ENCODE results near the gene TMUB2. TPM values are rescaled to one million over a fixed set of nuclear protein-coding genes. Genes with fewer than 3 reads are reported as not detected.

TMUB2 gene
- total RNA-seq, 5 donors from 2014 or later (not counting 1 experiment from before 2014, with no cell fraction given) = 42.0 to 46.6 (median 43.0) TPM

DNA sequence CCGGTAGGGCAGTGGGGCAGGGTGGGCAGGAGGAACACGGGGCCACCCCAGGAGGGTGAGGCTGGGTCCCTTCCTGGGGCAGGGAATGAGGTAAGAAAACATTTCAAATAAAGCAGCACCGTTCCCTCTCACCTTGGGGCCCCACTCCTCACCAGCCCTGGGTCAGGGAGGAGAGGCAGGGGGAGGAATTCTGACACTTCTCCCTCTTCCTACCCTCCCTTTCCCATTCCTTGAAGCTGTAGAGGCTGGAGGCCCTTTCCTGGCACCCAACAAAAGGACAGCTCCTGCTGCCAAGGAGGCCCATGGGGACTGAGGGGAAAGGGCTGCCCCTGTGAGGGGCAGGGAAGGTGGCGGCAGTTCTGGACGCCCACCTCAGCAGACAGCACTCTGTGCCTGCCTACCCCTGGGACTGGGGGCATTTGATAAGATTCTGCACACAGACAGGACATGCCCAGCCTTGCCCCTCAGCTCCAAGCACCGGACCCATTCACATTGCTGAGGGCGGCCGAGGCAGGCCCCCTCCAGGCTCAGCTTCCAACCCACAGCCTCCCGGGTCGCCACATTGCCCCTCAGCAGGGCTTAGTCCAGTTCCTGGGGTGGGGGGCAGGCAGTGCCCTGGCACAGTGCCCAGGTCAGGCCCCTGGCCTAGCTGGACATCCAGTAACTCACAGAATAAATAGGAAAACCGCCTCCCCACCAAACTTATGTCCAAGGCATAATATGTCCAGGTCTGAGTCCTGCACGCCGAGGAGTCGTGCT, 6.7 kb downstream of the TMUB2 start:
- no peaks in the 10 kb centered on the region for H3K9me3 ChIP-seq
- ATAC-seq (replicated peaks in 1 of 4) (no peak), DNase-seq (no peak)
- 96% methylated on average over 8 of the region's 14 CpGs for whole genome bisulfite sequencing (ENCODE audit: insufficient coverage)
- Mint-ChIP-seq H3K9me3 (no peaks in the 10 kb centered on the region), H3K4me1 (peaks cover 16 to 28% (median 28%) of the 10 kb centered on the region in 3 donors), H3K27ac (no peak overlapping the region), H3K27me3 (no peaks in the 10 kb centered on the region), H3K4me3 (no peak overlapping the region), H3K36me3 (peaks cover 34% of the 10 kb centered on the region)
- ChIA-PET POLR2A (no interaction called here), CTCF (no interaction called here)
- peaks cover 17 to 68% of the 10 kb centered on the region in 2 donors for H3K36me3 ChIP-seq (ENCODE audit: control insufficient read depth in 2 of 2, extremely low read depth in 1 of 2, insufficient read depth in 1 of 2, low read length in 1 of 2)
- no peaks in the 10 kb centered on the region for H3K27me3 ChIP-seq (replicated peaks in 1 of 2; ENCODE audit: control insufficient read depth in 2 of 2, extremely low read depth in 1 of 2, insufficient read depth in 2 of 2, low read length in 1 of 2)
- no peak overlapping the region for H3K27ac ChIP-seq (ENCODE audit: low read length)
- H3K4me3 ChIP-seq (ENCODE audit: control insufficient read depth in 1 of 2, extremely low read depth in 1 of 2, low read length in 1 of 2) = no peak overlapping the region
- H3K4me1 ChIP-seq (ENCODE audit: control insufficient read depth in 1 of 2, extremely low read depth in 1 of 2, insufficient read depth in 2 of 2, low read length in 2 of 2) = peaks cover 8 to 20% of the 10 kb centered on the region in 2 experiments

DNA sequence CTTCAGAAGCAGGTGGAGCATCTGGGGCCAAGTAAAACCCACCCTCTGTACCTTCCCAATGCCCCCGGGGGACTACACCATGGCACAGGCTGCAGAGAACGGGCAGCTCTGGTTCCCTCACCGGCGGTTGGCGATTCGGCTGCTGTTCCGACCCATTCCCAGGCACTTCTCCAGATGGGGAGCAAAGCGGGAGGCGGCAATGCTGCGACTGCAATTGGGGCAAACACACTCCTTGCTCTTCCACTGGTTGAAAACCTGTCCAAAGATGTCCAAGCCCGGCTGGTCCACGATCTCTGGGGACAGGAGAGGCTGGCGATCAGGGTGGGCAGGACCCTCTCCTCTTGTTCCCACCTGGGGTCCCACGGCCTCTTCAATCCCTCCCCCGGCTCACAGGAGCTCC, 10.3 kb downstream of the TMUB2 start:
- Histone ChIP-seq H3K27ac (ENCODE audit: low read length) (no peak overlapping the region), H3K4me1 (ENCODE audit: control insufficient read depth in 1 of 2, extremely low read depth in 1 of 2, insufficient read depth in 2 of 2, low read length in 2 of 2) (peaks cover 12 to 33% of the 10 kb centered on the region in 2 experiments), H3K36me3 (ENCODE audit: control insufficient read depth in 2 of 2, extremely low read depth in 1 of 2, insufficient read depth in 1 of 2, low read length in 1 of 2) (peaks cover 12 to 49% of the 10 kb centered on the region in 2 donors), H3K9me3 (no peaks in the 10 kb centered on the region), H3K4me3 (ENCODE audit: control insufficient read depth in 1 of 2, extremely low read depth in 1 of 2, low read length in 1 of 2) (peak overlapping the region in 1 of 2 donors; percentile 3), H3K27me3 (replicated peaks in 1 of 2; ENCODE audit: control insufficient read depth in 2 of 2, extremely low read depth in 1 of 2, insufficient read depth in 2 of 2, low read length in 1 of 2) (no peaks in the 10 kb centered on the region)
- Mint-ChIP-seq H3K27me3 (no peaks in the 10 kb centered on the region), H3K9me3 (no peaks in the 10 kb centered on the region), H3K27ac (peak overlapping the region in 1 of 2 donors; percentile 95), H3K4me1 (peaks cover 21 to 34% (median 29%) of the 10 kb centered on the region in 3 donors), H3K4me3 (peak overlapping the region in 1 of 3 donors; percentile 84), H3K36me3 (peaks cover 20% of the 10 kb centered on the region)
- ATAC-seq (replicated peaks in 1 of 4) = no peak
- 96% methylated on average over 15 of the region's 15 CpGs for WGBS (ENCODE audit: insufficient coverage)
- ChIA-PET POLR2A (no interaction called here), CTCF (no interaction called here)
- no peak for DNase-seq

DNA sequence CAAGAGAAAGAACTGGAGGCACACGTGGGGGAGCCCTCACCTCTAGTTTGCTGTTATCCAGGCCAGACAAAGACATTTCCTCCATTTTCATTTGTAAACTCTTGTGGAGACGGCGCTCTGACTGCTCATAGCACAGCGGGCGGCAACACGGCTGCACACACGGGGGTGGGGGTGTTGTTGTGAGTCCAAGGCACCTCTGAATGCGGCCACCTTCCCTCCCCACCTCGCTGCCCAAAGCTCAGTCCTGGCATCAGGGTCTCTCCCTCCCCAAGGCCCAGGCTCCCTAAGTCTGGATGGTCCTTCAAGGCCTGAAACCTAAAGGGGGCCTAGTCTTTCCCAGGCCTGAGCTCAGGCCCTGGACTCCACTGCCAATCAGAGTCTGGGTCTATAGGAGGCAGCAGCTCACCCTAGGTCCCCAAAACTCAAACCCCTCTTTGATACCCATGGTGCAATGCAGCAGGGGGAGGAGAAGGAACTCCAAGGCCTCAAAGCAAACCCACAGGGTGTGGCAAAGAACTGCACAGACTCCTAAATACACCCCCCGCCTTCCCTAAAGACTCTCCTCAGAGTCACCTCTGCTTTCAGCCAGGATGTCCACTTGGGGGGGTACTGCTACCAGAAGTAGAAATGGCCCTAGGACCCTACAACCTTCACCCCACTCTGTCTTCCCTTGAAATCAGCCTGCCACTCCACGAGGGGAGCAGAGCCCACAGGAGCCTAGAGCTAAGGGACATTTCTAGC, 11.4 kb downstream of the TMUB2 start:
- Histone ChIP-seq H3K4me3 (ENCODE audit: control insufficient read depth in 1 of 2, extremely low read depth in 1 of 2, low read length in 1 of 2) (peak overlapping the region; percentile 84 to 86), H3K4me1 (ENCODE audit: control insufficient read depth in 1 of 2, extremely low read depth in 1 of 2, insufficient read depth in 2 of 2, low read length in 2 of 2) (peaks cover 13 to 35% of the 10 kb centered on the region in 2 experiments), H3K27ac (ENCODE audit: low read length) (peak overlapping the region; percentile 67), H3K9me3 (no peaks in the 10 kb centered on the region), H3K36me3 (ENCODE audit: control insufficient read depth in 2 of 2, extremely low read depth in 1 of 2, insufficient read depth in 1 of 2, low read length in 1 of 2) (peaks cover 7 to 41% of the 10 kb centered on the region in 2 donors), H3K27me3 (replicated peaks in 1 of 2; ENCODE audit: control insufficient read depth in 2 of 2, extremely low read depth in 1 of 2, insufficient read depth in 2 of 2, low read length in 1 of 2) (no peaks in the 10 kb centered on the region)
- peak overlapping the region; percentile 83 to 88 (median 84) for H3K4me3 Mint-ChIP-seq
- peaks cover 26 to 41% (median 34%) of the 10 kb centered on the region in 3 donors for H3K4me1 Mint-ChIP-seq
- no peaks in the 10 kb centered on the region for H3K9me3 Mint-ChIP-seq
- ChIA-PET POLR2A (interaction anchor here in 1 of 2 donors (0.5 to 1.0 kb wide), 3 partner anchors 9 to 237 kb away, joined by 3 to 4 read pairs (median 4); partner anchors contain the start of gene TMUB2), CTCF (interaction anchor here (0.5 to 1.3 kb wide), 4 partner anchors 11 to 24 kb away, joined by 3 to 5 read pairs (median 4); partner anchors contain the start of gene TMUB2 (in 1 of the 2))
- WGBS (ENCODE audit: insufficient coverage) = 0% methylated on average over 1 of the region's 11 CpGs
- ATAC-seq (replicated peaks in 1 of 4) (peak in 3 of 4 experiments; percentile 21 to 24 (median 23)), DNase-seq (peak in 25 of 35 experiments; percentile 25 to 73 (median 43))
- H3K36me3 Mint-ChIP-seq = peaks cover 20% of the 10 kb centered on the region
- no peaks in the 10 kb centered on the region for H3K27me3 Mint-ChIP-seq
- H3K27ac Mint-ChIP-seq = peak overlapping the region; percentile 89 to 95

DNA sequence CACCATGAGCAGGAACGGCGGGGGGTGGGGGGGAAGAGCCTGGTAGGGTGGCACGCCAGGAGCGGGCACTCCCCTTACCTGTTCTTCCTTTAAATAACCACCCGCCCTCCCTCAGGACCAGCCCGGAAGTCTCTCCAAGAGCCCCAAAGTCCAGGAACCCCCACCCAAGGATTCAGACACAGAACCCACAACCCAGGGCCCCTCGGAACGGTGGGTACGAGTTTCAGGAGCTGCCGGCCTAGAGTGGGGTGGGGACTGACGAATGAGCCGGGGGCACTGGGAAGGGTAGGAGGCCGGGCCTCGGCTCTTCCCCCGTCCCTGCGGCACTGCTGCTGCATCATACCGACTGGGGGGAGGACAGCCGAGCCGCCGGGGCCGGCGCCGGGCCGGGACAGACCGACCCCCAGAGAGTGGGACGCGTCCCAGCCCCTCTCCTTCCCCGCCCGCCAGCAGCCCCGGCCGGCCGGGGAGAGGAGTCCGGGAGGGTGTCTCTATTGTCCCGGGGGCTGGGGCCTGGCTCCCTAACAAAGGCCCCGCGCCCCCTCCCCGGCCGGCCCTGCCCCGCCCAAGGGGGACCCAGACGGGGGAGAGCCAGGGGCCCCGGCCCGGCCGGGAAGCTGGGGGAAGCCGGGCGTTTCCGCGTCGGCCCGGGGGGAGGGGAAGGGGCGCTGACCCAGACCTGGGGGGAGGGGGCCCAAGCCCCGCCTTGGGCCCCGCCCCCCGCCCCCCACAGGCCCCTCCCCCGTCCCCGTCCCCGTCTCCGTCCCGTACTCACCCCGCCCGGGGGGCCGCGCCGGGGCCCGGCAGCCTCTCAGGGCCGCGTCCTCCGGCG, 12.2 kb downstream of the TMUB2 start:
- Mint-ChIP-seq H3K4me1 (peaks cover 33 to 49% (median 41%) of the 10 kb centered on the region in 3 donors), H3K27ac (peak overlapping the region; percentile 89 to 95), H3K36me3 (peaks cover 18% of the 10 kb centered on the region), H3K27me3 (no peaks in the 10 kb centered on the region), H3K4me3 (peak overlapping the region; percentile 83 to 88 (median 84)), H3K9me3 (no peaks in the 10 kb centered on the region)
- under 1% methylated on average over 35 of the region's 68 CpGs for WGBS (ENCODE audit: insufficient coverage)
- H3K9me3 ChIP-seq = no peaks in the 10 kb centered on the region
- CTCF ChIA-PET = interaction anchor here (0.5 to 1.3 kb wide), 4 partner anchors 11 to 23 kb away, joined by 3 to 5 read pairs (median 4); partner anchors contain the start of gene TMUB2 (in 1 of the 2)
- ATAC-seq (replicated peaks in 1 of 4) (peak; percentile 22 to 33 (median 27)), DNase-seq (peak in 28 of 35 experiments; percentile 19 to 63 (median 44))
- peaks cover 18 to 42% of the 10 kb centered on the region in 2 experiments for H3K4me1 ChIP-seq (ENCODE audit: control insufficient read depth in 1 of 2, extremely low read depth in 1 of 2, insufficient read depth in 2 of 2, low read length in 2 of 2)
- peak overlapping the region; percentile 67 for H3K27ac ChIP-seq (ENCODE audit: low read length)
- POLR2A ChIA-PET = interaction anchor here (0.6 to 1.0 kb wide), 3 partner anchors 10 to 122 kb away, joined by 3 to 4 read pairs (median 3); partner anchors contain the start of gene TMUB2 (in 1 of the 2)
- no peaks in the 10 kb centered on the region for H3K27me3 ChIP-seq (replicated peaks in 1 of 2; ENCODE audit: control insufficient read depth in 2 of 2, extremely low read depth in 1 of 2, insufficient read depth in 2 of 2, low read length in 1 of 2)
- H3K4me3 ChIP-seq (ENCODE audit: control insufficient read depth in 1 of 2, extremely low read depth in 1 of 2, low read length in 1 of 2) = peak overlapping the region; percentile 84 to 86
- H3K36me3 ChIP-seq (ENCODE audit: control insufficient read depth in 2 of 2, extremely low read depth in 1 of 2, insufficient read depth in 1 of 2, low read length in 1 of 2) = peaks cover 5 to 35% of the 10 kb centered on the region in 2 donors

DNA sequence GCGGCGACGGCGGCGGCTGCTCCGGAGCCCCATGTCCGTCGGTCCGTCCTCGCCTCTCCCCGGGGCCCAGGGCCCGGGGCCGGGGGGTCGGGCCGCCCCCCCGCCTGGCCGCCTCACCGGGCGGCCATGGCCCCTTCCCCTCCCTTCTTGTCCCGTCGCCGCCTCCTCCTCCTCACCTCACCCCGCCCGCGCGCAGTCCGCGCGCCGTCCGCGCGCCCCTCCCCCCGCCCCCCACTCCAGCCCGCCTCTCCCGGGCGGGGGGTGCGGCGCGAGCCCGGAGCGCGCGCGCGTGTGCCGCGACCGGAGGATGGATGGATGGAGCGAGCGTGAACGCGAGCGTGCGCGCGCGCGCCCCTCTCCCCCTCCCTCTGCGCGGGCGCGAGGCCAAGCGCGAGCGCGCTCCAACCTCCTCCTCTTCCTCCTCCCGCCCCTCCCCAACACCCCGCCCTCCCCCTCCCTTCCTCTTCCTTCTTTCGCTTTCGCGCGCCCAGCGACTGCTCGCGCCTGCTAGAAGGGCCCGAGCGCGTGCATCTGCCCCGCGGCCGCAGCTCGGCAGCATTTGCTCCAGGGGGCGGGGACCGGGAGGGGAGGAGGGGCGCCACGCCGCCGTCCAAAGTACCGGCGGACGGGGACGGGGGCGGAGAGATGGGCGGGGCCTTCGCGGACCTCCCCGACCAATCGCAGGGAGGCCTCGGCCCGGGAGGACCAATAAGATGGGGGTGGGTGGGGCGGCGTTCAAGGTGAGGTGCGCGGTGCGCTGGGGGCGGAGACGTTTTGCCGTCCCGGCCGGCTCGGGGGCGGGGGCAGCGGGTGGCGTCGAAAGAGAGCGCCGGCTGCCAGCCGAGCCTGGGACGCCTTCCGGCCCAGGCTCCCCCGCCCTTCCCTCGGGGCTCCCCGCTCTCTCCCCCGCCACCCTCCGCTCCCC, 13.0 kb downstream of the TMUB2 start, which contains the start of gene ATXN7L3:
TSS of gene ATXN7L3 (minus strand) at position 332 of the 925 bp plus-strand sequence. CDS start 1,814 bp downstream, outside the sequence.
- Histone ChIP-seq H3K4me1 (ENCODE audit: control insufficient read depth in 1 of 2, extremely low read depth in 1 of 2, insufficient read depth in 2 of 2, low read length in 2 of 2) (peaks cover 18 to 48% of the 10 kb centered on the region in 2 experiments), H3K27me3 (replicated peaks in 1 of 2; ENCODE audit: control insufficient read depth in 2 of 2, extremely low read depth in 1 of 2, insufficient read depth in 2 of 2, low read length in 1 of 2) (no peaks in the 10 kb centered on the region), H3K9me3 (no peaks in the 10 kb centered on the region), H3K36me3 (ENCODE audit: control insufficient read depth in 2 of 2, extremely low read depth in 1 of 2, insufficient read depth in 1 of 2, low read length in 1 of 2) (peaks cover 4 to 26% of the 10 kb centered on the region in 2 donors), H3K4me3 (ENCODE audit: control insufficient read depth in 1 of 2, extremely low read depth in 1 of 2, low read length in 1 of 2) (peak within 1 kb of the TSS; percentile 84 to 86), H3K27ac (ENCODE audit: low read length) (peak within 1 kb of the TSS; percentile 87)
- peak; percentile 96 to 100 (median 99) for DNase-seq
- Mint-ChIP-seq H3K4me1 (peaks cover 39 to 54% (median 48%) of the 10 kb centered on the region in 3 donors), H3K9me3 (no peaks in the 10 kb centered on the region), H3K27me3 (no peaks in the 10 kb centered on the region), H3K27ac (peak within 1 kb of the TSS; percentile 89 to 95), H3K4me3 (peak within 1 kb of the TSS; percentile 83 to 93 (median 88)), H3K36me3 (peaks cover 13% of the 10 kb centered on the region)
- WGBS (ENCODE audit: insufficient coverage) = under 1% methylated on average over 74 of the region's 126 CpGs
- CTCF ChIA-PET = interaction anchor here in 1 of 2 donors (0.5 to 0.6 kb wide), 3 partner anchors 129 to 964 kb away, joined by 3 to 4 read pairs (median 3); no protein-coding TSS in a partner anchor
- ATAC-seq (replicated peaks in 1 of 4) = peak; percentile 81 to 86 (median 82)
- POLR2A ChIA-PET = interaction anchor here in 1 of 2 donors (0.6 kb wide), 1 partner anchor 17 kb away, joined by 14 read pairs; no protein-coding TSS in a partner anchor
